GM12878 (cell line): ENCODE results near the gene BRAF.

Experiments used
- HCFC1 ChIP-seq: fragments of 150-350 bp; IDR thresholded peaks from 2 replicates; pipeline ENCODE4 v1.6.1; 2014; ENCODE audit warnings: low read length
- RAD51 ChIP-seq: fragments of 450-650 bp; IDR thresholded peaks from 2 replicates; pipeline ENCODE4 v1.6.1; 2016; ENCODE audit warnings: moderate library complexity, mild to moderate bottlenecking, inconsistent platforms

DNA sequence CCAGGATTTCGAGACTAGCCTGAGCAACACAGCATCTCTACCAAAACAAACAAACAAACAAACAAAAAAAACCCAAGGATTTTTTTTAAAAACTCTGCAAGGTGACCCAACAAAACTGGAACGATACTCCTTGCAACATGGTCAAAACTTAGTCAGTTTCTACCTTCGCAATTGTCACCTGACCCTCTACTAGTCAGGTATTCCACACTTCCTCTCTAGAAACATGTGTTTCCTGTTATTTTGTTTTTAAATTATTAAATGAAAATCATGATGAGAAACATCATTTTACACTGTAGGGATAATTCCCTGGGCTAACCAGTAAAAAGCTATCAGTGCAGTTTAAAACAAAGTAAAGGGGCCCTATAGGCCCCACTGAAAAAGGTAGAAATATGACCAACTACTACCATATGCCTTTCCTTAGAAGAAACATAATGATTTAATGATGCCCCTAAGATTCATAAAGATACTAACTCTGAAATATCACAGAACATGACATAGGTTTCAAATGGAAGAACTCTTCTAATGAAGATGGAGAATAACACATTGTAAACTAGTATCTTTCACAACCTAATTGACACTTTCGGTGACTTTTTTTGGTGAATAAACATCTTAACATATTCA, 8.7 kb downstream of the BRAF start:
- no peak for TF ChIP-seq RAD51
- TF ChIP-seq HCFC1, result no peak
